ENCODE results near the gene HCAR2. TPM values are rescaled to one million over a fixed set of nuclear protein-coding genes. Genes with fewer than 3 reads are reported as not detected.
"Not testable (repeated sequence)": the region's sequence is repeated elsewhere in the genome, so short reads cannot be mapped to it uniquely, and the experiment has no call there.

The HCAR2 gene
- total RNA-seq, 1 experiment from 2014 or later, result 2.6 TPM

DNA sequence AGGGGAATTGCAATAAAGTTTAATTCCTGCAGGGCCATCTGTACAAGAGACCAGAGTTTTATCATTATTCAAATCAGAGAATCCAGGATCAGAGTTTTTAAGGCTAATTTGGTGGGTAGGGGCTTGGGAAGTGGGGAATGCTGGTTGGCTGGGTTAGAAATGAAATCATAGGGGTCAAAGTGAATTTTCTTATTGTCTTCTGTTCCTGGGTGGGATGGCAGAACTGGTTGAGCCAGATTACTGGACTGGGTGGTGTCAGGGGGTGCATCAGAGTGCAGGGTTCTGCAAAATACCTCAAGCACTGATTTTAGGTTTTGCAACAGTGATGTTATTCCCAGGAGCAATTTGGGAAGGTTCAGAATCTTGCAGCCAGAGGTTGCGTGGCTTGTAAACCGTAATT is 6.2 kb downstream of the HCAR2 start:
- H3K4me3 ChIP-seq; CTCF ChIA-PET; H3K36me3 ChIP-seq (ENCODE audit: low read depth); H3K9me3 ChIP-seq (ENCODE audit: insufficient read depth, low read depth); H3K9me2 ChIP-seq (ENCODE audit: insufficient read depth); intact Hi-C loops (cut with micrococcal nuclease; ENCODE audit: unreplicated experiment); H3K27me3 ChIP-seq (ENCODE audit: insufficient read depth, low read depth); H4K20me1 ChIP-seq (ENCODE audit: insufficient read depth); H2AFZ ChIP-seq; BruUV-seq (replicated peaks): not testable (repeated sequence)
- POLR2A ChIA-PET (ENCODE audit: unreplicated experiment), result interaction anchor here (0.6 kb wide), 2 partner anchors 196 to 686 kb away, joined by 3 to 6 read pairs; partner anchors contain the start of gene ZCCHC8
- Histone ChIP-seq H3F3A (ENCODE audit: insufficient read depth, low read depth) (peaks cover 20% of the 10 kb centered on the region), H3K79me2 (ENCODE audit: low read depth) (peaks cover 14% of the 10 kb centered on the region; the same call in 1 of the 2 replicates), H3K4me2 (peak overlapping the region; percentile 68), H3K27ac (peak overlapping the region; percentile 74), H3K4me1 (replicated peaks; ENCODE audit: insufficient read depth) (peaks cover 51% of the 10 kb centered on the region)
- DNase-seq, result peak; percentile 26 to 56

DNA sequence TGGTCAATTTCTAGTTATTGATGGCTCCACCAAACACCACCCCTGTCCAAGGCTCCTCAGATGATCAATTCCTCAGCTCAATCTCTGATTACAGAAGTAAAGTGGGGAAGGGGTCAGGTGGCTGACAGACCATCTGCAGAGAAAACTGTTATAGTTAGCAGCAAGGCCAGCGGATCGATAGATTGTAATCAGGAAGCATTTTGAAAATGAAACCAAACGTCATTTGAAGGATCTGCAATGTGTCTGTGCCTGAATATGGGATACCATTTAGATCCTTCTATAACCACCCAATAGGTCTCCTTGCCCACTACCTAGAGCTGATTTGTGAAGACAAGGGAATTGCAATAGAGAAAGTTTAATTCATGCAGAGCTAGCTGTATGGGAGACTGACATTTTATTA is 11.6 kb downstream of the HCAR2 start:
- BruUV-seq (replicated peaks), result no TSS peak
- Histone ChIP-seq H3K4me1 (replicated peaks; ENCODE audit: insufficient read depth) (peaks cover 25% of the 10 kb centered on the region), H3K27ac (no peak overlapping the region), H3K9me2 (ENCODE audit: insufficient read depth) (no peaks in the 10 kb centered on the region), H3K4me2 (no peak overlapping the region), H3K4me3 (no peak overlapping the region), H3K36me3 (ENCODE audit: low read depth) (no peaks in the 10 kb centered on the region), H3K9me3 (ENCODE audit: insufficient read depth, low read depth) (no peaks in the 10 kb centered on the region), H4K20me1 (ENCODE audit: insufficient read depth) (no peaks in the 10 kb centered on the region), H3K79me2 (ENCODE audit: low read depth) (0 out of 2 replicates have a peak, but pooled peaks cover 3% of the 10 kb centered on the region), H3F3A (ENCODE audit: insufficient read depth, low read depth) (peaks cover 3% of the 10 kb centered on the region), H2AFZ (no peak overlapping the region), H3K27me3 (ENCODE audit: insufficient read depth, low read depth) (no peaks in the 10 kb centered on the region)
- DNase-seq, result no peak
- intact Hi-C loops (cut with micrococcal nuclease; ENCODE audit: unreplicated experiment), result no loop called here
- CTCF ChIA-PET, result no interaction called here
- POLR2A ChIA-PET (ENCODE audit: unreplicated experiment), result no interaction called here
- TF ChIP-seq, protein P1, sequence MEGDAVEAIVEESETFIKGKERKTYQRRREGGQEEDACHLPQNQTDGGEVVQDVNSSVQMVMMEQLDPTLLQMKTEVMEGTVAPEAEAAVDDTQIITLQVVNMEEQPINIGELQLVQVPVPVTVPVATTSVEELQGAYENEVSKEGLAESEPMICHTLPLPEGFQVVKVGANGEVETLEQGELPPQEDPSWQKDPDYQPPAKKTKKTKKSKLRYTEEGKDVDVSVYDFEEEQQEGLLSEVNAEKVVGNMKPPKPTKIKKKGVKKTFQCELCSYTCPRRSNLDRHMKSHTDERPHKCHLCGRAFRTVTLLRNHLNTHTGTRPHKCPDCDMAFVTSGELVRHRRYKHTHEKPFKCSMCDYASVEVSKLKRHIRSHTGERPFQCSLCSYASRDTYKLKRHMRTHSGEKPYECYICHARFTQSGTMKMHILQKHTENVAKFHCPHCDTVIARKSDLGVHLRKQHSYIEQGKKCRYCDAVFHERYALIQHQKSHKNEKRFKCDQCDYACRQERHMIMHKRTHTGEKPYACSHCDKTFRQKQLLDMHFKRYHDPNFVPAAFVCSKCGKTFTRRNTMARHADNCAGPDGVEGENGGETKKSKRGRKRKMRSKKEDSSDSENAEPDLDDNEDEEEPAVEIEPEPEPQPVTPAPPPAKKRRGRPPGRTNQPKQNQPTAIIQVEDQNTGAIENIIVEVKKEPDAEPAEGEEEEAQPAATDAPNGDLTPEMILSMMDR (conservative IDR thresholded peaks at IDR 0.05), result no peak
- TF ChIP-seq EZH2 (IDR thresholded peaks at IDR 0.05; ENCODE audit: low read depth), result no peak

DNA sequence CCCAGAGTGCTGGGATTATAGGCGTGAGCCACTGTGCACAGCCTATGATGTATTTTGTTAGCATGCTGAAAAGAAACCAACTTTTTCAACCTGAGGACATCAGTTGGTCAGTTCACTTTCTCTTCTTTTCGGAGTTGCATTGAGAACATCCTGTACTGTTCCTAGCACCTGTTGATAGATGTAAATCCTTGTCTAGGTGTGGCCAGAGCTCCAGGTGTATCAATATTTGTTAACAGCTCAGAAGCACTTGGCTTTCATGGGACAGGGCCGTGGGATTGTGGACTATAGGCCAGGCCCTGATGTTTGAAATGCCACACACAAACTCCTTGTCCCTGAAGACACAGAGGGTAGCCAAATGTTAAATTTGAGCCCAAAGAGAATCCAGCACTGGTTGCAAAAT is 14.9 kb downstream of the HCAR2 start:
- Histone ChIP-seq H3K79me2 (ENCODE audit: low read depth) (no peaks in the 10 kb centered on the region), H3K27me3 (ENCODE audit: insufficient read depth, low read depth) (no peaks in the 10 kb centered on the region), H3K4me3 (no peak overlapping the region), H2AFZ (no peak overlapping the region), H3K36me3 (ENCODE audit: low read depth) (no peaks in the 10 kb centered on the region), H3K9me3 (ENCODE audit: insufficient read depth, low read depth) (no peaks in the 10 kb centered on the region), H3K9me2 (ENCODE audit: insufficient read depth) (no peaks in the 10 kb centered on the region), H3F3A (ENCODE audit: insufficient read depth, low read depth) (no peaks in the 10 kb centered on the region; the same call in 1 of the 2 replicates), H3K27ac (no peak overlapping the region), H4K20me1 (ENCODE audit: insufficient read depth) (no peaks in the 10 kb centered on the region), H3K4me1 (replicated peaks; ENCODE audit: insufficient read depth) (no peaks in the 10 kb centered on the region), H3K4me2 (no peak overlapping the region)
- intact Hi-C loops (cut with micrococcal nuclease; ENCODE audit: unreplicated experiment), result no loop called here
- TF ChIP-seq, protein P1 (conservative IDR thresholded peaks at IDR 0.05), result no peak
- no peak for TF ChIP-seq EZH2 (IDR thresholded peaks at IDR 0.05; ENCODE audit: low read depth)
- CTCF ChIA-PET, result no interaction called here
- DNase-seq, result no peak
- no TSS peak for BruUV-seq (replicated peaks)
- POLR2A ChIA-PET (ENCODE audit: unreplicated experiment), result no interaction called here

DNA sequence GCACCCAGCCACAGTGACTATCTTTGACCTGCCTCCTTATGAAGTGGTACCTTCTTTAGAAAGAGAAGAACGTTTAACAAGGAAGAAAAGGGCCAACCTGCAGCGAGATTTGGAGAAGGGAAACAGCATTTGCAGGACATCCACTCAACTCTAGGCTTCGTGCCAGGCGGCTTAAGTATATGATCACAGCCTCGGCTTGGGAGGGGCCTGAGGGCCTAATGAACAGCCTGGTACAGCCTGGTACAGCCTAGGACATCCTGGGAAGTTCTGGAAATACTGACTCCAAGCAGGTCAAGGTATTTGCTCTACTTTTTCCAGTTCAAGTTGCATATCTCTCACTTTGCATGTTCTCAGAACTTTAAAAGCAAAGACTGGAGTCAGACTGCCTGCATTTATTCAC is 16.1 kb downstream of the HCAR2 start:
- no peak overlapping the region for H2AFZ ChIP-seq
- H3K9me2 ChIP-seq (ENCODE audit: insufficient read depth), result no peaks in the 10 kb centered on the region
- peaks cover 5% of the 10 kb centered on the region for H3K4me1 ChIP-seq (replicated peaks; ENCODE audit: insufficient read depth)
- no peak for DNase-seq
- no peaks in the 10 kb centered on the region for H3K27me3 ChIP-seq (ENCODE audit: insufficient read depth, low read depth)
- no peaks in the 10 kb centered on the region for H3K36me3 ChIP-seq (ENCODE audit: low read depth)
- no peaks in the 10 kb centered on the region for H3K9me3 ChIP-seq (ENCODE audit: insufficient read depth, low read depth)
- H3K27ac ChIP-seq, result no peak overlapping the region
- TF ChIP-seq, protein P1 (conservative IDR thresholded peaks at IDR 0.05), result no peak
- TF ChIP-seq EZH2 (IDR thresholded peaks at IDR 0.05; ENCODE audit: low read depth), result no peak
- intact Hi-C loops (cut with micrococcal nuclease; ENCODE audit: unreplicated experiment), result no loop called here
- BruUV-seq (replicated peaks), result no TSS peak
- no peaks in the 10 kb centered on the region for H4K20me1 ChIP-seq (ENCODE audit: insufficient read depth)
- no peak overlapping the region for H3K4me2 ChIP-seq
- POLR2A ChIA-PET (ENCODE audit: unreplicated experiment), result no interaction called here
- no peaks in the 10 kb centered on the region for H3K79me2 ChIP-seq (ENCODE audit: low read depth)
- CTCF ChIA-PET, result no interaction called here
- H3K4me3 ChIP-seq, result no peak overlapping the region
- peaks cover 4% of the 10 kb centered on the region; the same call in 1 of the 2 replicates for H3F3A ChIP-seq (ENCODE audit: insufficient read depth, low read depth)
